ENCODE results near the gene KCNMB4. TPM values are rescaled to one million over a fixed set of nuclear protein-coding genes. Genes with fewer than 3 reads are reported as not detected.

KCNMB4 gene
- polyA plus RNA-seq, 2 of the 4 experiments (the other 2 are of a cell fraction), result 0.08 to 0.13 TPM

DNA sequence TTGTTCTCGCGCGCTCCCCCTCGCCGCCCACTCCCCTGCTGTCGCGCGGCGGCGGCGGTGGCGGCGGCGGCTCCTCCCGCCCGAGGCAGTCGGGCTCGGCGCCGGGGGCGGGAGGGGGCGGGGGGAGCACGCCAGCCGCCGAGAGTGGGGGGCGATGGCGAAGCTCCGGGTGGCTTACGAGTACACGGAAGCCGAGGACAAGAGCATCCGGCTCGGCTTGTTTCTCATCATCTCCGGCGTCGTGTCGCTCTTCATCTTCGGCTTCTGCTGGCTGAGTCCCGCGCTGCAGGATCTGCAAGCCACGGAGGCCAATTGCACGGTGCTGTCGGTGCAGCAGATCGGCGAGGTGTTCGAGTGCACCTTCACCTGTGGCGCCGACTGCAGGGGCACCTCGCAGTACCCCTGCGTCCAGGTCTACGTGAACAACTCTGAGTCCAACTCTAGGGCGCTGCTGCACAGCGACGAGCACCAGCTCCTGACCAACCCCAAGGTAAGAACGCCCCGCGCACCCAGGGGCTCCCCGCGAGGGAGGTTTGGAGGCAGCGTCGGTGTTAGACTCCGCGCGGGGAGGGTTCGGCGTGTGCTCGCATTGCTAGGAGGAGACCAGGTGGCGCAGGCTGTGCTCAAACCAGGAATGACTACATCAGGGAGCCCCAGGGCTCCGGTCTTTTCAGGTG is 629 bp downstream of the KCNMB4 start:
- no peak for FAIRE-seq
- peak overlapping the region in 1 of 2 experiments; percentile 69; a peak in 3 of 6 replicates for H3K27ac ChIP-seq
- ChIA-PET CTCF (interaction anchor here (1.7 kb wide), 1 partner anchor 466 kb away, joined by 5 read pairs; no protein-coding TSS in a partner anchor), POLR2A (interaction anchor here (1.1 kb wide), 1 partner anchor 9 kb away, joined by 3 read pairs; no protein-coding TSS in a partner anchor)
- H3K4me1 ChIP-seq, result peaks cover 12% of the 10 kb centered on the region; the same call in 2 of the 3 replicates
- no peaks in the 10 kb centered on the region for H3K9me3 ChIP-seq
- DNase-seq (ENCODE audit: low read depth in 1 of 2, low spot score in 1 of 2), result peak; percentile 14 to 44
- TF ChIP-seq, protein P1, sequence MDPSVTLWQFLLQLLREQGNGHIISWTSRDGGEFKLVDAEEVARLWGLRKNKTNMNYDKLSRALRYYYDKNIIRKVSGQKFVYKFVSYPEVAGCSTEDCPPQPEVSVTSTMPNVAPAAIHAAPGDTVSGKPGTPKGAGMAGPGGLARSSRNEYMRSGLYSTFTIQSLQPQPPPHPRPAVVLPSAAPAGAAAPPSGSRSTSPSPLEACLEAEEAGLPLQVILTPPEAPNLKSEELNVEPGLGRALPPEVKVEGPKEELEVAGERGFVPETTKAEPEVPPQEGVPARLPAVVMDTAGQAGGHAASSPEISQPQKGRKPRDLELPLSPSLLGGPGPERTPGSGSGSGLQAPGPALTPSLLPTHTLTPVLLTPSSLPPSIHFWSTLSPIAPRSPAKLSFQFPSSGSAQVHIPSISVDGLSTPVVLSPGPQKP (IDR thresholded peaks at IDR 0.05; ENCODE audit: low read depth, low read length), result no peak
- TF ChIP-seq, protein P2, sequence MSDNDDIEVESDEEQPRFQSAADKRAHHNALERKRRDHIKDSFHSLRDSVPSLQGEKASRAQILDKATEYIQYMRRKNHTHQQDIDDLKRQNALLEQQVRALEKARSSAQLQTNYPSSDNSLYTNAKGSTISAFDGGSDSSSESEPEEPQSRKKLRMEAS (IDR thresholded peaks at IDR 0.05), result 0 out of 2 replicates have a peak, but pooled peaks have one; percentile 18
- TF ChIP-seq, protein P3, sequence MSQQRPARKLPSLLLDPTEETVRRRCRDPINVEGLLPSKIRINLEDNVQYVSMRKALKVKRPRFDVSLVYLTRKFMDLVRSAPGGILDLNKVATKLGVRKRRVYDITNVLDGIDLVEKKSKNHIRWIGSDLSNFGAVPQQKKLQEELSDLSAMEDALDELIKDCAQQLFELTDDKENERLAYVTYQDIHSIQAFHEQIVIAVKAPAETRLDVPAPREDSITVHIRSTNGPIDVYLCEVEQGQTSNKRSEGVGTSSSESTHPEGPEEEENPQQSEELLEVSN (IDR thresholded peaks at IDR 0.05; ENCODE audit: borderline replicate concordance, low read depth), result peak; percentile 52
- ATAC-seq, result peak; percentile 40 to 60
- WGBS (ENCODE audit: missing lambda C conversion rate), result 9% methylated on average over 21 of the region's 69 CpGs
- peak overlapping the region; percentile 79 for H3K4me3 ChIP-seq
- peak overlapping the region; percentile 100 for H3K4me2 ChIP-seq

DNA sequence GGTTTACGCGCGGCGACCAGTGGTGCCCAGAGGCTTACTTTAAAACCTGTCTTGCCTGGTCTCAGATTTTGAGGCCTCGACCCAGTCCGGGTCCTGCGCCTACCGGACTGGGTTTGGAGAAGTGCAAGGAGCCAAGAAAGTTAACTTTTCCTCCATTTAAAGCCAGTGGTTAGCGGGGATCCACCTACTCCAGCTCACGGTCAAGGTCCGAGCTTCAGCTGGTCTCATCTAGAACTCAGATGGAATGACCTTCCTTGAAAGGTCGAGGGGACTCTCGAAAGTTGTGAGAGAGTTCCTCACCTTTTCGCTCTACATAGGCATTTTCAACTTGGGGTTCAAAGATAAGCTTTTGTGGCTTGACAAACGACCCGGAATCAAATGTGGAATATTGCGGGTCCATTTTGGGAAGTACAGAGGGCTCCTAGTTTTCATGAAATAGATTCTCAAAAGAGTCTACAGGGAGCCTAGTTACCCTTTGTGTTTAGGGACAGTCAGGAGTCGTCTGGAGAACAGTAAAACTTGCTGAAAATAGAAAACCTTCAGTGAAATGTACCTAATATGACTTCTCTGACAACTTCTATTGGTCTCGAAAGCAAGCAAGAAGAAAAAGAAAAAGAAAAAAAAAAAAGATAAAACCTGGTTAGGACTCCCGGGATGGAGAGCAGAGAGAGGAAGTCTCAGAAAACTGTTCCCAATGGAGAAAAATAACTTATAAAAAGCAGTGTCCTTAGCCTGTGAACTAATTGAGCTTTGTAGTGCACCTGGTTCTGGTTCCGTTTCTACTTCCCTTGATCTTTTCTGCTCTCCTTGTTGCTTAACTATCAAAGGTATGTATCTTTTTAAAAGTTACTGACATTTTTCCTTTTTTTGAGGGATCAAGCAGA is 1.4 kb downstream of the KCNMB4 start:
- FAIRE-seq, result no peak
- Histone ChIP-seq H3K4me3 (peak overlapping the region; percentile 79; the same call in 2 of the 3 replicates), H3K9me3 (no peaks in the 10 kb centered on the region), H3K4me1 (peaks cover 12% of the 10 kb centered on the region; the same call in 2 of the 3 replicates), H3K27ac (no peak overlapping the region), H3K4me2 (peak overlapping the region; percentile 100)
- POLR2A ChIA-PET, result no interaction called here
- ATAC-seq, result no peak
- DNase-seq (ENCODE audit: low read depth in 1 of 2, low spot score in 1 of 2), result no peak
- 61% methylated on average over 17 of the region's 21 CpGs for WGBS (ENCODE audit: missing lambda C conversion rate)
- CTCF ChIA-PET, result no interaction called here
- TF ChIP-seq RFX5 (IDR thresholded peaks at IDR 0.05), result no peak
- no peak for TF ChIP-seq RNF2 (IDR thresholded peaks at IDR 0.05; ENCODE audit: borderline replicate concordance, low read depth)
- no peak for TF ChIP-seq HOXB13 (CRISPR knock-in tag; IDR thresholded peaks at IDR 0.05; ENCODE audit: low read depth)
- TF ChIP-seq POLR2A (IDR thresholded peaks at IDR 0.05; ENCODE audit: low read length), result no peak
- TF ChIP-seq, protein P4, sequence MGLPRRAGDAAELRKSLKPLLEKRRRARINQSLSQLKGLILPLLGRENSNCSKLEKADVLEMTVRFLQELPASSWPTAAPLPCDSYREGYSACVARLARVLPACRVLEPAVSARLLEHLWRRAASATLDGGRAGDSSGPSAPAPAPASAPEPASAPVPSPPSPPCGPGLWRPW (IDR thresholded peaks at IDR 0.05), result no peak
- no peak for TF ChIP-seq HOXB5 (CRISPR knock-in tag; IDR thresholded peaks at IDR 0.05)
- no peak for TF ChIP-seq ZC3H11A (IDR thresholded peaks at IDR 0.05)
- TF ChIP-seq ZSCAN20 (CRISPR knock-in tag; IDR thresholded peaks at IDR 0.05), result no peak
- TF ChIP-seq, protein P5, sequence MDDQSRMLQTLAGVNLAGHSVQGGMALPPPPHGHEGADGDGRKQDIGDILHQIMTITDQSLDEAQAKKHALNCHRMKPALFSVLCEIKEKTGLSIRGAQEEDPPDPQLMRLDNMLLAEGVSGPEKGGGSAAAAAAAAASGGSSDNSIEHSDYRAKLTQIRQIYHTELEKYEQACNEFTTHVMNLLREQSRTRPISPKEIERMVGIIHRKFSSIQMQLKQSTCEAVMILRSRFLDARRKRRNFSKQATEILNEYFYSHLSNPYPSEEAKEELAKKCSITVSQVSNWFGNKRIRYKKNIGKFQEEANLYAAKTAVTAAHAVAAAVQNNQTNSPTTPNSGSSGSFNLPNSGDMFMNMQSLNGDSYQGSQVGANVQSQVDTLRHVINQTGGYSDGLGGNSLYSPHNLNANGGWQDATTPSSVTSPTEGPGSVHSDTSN (IDR thresholded peaks at IDR 0.05), result no peak
- no peak for TF ChIP-seq HOXA7 (CRISPR knock-in tag; IDR thresholded peaks at IDR 0.05)

DNA sequence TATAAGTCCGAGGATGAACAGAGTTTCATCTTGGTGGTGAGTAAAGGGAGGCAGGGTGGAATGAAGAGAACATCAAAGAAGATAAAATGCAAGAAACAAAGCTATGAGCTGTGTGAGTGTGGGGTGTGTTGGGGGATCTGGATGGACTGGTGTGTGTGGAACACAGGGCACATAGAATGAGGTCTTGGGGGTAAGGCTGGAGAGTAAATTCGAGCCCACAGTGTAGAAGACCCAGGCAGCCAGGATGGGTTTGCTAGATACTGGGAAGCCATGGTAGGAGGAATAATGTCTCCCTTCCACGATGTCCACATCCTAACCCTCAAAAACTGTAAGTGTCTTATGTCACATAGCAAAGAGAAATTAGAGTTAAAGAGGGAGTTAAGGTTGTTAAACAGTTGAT is 6.8 kb downstream of the KCNMB4 start:
- 3% methylated on average over 3 of the region's 3 CpGs for WGBS (ENCODE audit: missing lambda C conversion rate)
- H3K27ac ChIP-seq, result no peak overlapping the region
- POLR2A ChIA-PET, result no interaction called here
- no peaks in the 10 kb centered on the region for H3K9me3 ChIP-seq
- H3K4me3 ChIP-seq, result no peak overlapping the region
- FAIRE-seq, result no peak
- ATAC-seq, result peak in 1 of 2 experiments; percentile 56; a peak in 1 of 6 replicates
- TF ChIP-seq RARB (CRISPR knock-in tag; IDR thresholded peaks at IDR 0.05) (no peak), NR3C1 (IDR thresholded peaks at IDR 0.05) (no peak), POLR2A (IDR thresholded peaks at IDR 0.05; ENCODE audit: low read length) (no peak), ZC3H11A (IDR thresholded peaks at IDR 0.05) (no peak), TP53 (CRISPR knock-in tag; IDR thresholded peaks at IDR 0.05) (no peak), CHD4 (IDR thresholded peaks at IDR 0.05; ENCODE audit: borderline replicate concordance) (no peak)
- TF ChIP-seq, protein P6, sequence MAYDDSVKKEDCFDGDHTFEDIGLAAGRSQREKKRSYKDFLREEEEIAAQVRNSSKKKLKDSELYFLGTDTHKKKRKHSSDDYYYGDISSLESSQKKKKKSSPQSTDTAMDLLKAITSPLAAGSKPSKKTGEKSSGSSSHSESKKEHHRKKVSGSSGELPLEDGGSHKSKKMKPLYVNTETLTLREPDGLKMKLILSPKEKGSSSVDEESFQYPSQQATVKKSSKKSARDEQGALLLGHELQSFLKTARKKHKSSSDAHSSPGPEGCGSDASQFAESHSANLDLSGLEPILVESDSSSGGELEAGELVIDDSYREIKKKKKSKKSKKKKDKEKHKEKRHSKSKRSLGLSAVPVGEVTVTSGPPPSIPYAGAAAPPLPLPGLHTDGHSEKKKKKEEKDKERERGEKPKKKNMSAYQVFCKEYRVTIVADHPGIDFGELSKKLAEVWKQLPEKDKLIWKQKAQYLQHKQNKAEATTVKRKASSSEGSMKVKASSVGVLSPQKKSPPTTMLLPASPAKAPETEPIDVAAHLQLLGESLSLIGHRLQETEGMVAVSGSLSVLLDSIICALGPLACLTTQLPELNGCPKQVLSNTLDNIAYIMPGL (CRISPR knock-in tag; IDR thresholded peaks at IDR 0.05; ENCODE audit: borderline replicate concordance), result no peak
- TF ChIP-seq, protein P5 (IDR thresholded peaks at IDR 0.05), result no peak
- no peaks in the 10 kb centered on the region for H3K4me1 ChIP-seq
- CTCF ChIA-PET, result interaction anchor here (0.6 kb wide), 1 partner anchor 150 kb away, joined by 3 read pairs; no protein-coding TSS in a partner anchor
- no peak overlapping the region for H3K4me2 ChIP-seq
- DNase-seq (ENCODE audit: low read depth in 1 of 2, low spot score in 1 of 2), result no peak
